ENCODE results near the gene URAD. TPM values are rescaled to one million over a fixed set of nuclear protein-coding genes. Genes with fewer than 3 reads are reported as not detected.

Gene URAD
- total RNA-seq, 4 donors from 2014 or later = not detected

DNA sequence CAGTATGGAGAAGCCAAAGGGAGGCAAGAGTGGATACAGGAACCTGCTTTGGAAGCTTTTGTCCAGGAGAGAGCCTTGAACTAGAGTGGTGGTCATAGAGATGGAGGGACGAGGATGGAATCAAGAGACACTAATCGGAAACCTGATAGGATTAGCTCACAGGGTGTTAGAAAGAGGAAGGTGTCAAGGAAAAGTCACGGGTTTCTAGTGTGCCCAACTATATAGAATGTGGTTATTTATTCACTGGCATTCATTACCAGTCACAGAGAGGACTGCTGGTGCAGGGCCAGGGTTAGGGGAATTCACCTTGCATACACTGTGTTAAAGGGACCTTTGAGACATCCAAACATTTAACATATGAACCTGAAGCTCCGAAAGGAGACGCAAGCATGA, 43.4 kb upstream of the URAD start:
- Histone ChIP-seq H3K4me1 (no peaks in the 10 kb centered on the region), H3K36me3 (no peaks in the 10 kb centered on the region), H3K27me3 (no peaks in the 10 kb centered on the region), H3K9me3 (no peaks in the 10 kb centered on the region), H3K27ac (no peak overlapping the region), H3K4me3 (no peak overlapping the region)
- intact Hi-C loops (cut with DNase I; ENCODE audit: low total_unique reads) = no loop called here
- TF ChIP-seq, protein P1, sequence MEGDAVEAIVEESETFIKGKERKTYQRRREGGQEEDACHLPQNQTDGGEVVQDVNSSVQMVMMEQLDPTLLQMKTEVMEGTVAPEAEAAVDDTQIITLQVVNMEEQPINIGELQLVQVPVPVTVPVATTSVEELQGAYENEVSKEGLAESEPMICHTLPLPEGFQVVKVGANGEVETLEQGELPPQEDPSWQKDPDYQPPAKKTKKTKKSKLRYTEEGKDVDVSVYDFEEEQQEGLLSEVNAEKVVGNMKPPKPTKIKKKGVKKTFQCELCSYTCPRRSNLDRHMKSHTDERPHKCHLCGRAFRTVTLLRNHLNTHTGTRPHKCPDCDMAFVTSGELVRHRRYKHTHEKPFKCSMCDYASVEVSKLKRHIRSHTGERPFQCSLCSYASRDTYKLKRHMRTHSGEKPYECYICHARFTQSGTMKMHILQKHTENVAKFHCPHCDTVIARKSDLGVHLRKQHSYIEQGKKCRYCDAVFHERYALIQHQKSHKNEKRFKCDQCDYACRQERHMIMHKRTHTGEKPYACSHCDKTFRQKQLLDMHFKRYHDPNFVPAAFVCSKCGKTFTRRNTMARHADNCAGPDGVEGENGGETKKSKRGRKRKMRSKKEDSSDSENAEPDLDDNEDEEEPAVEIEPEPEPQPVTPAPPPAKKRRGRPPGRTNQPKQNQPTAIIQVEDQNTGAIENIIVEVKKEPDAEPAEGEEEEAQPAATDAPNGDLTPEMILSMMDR (IDR thresholded peaks at IDR 0.05) = no peak
- TF ChIP-seq POLR2A (IDR thresholded peaks at IDR 0.05) = no peak
- no peak for DNase-seq

DNA sequence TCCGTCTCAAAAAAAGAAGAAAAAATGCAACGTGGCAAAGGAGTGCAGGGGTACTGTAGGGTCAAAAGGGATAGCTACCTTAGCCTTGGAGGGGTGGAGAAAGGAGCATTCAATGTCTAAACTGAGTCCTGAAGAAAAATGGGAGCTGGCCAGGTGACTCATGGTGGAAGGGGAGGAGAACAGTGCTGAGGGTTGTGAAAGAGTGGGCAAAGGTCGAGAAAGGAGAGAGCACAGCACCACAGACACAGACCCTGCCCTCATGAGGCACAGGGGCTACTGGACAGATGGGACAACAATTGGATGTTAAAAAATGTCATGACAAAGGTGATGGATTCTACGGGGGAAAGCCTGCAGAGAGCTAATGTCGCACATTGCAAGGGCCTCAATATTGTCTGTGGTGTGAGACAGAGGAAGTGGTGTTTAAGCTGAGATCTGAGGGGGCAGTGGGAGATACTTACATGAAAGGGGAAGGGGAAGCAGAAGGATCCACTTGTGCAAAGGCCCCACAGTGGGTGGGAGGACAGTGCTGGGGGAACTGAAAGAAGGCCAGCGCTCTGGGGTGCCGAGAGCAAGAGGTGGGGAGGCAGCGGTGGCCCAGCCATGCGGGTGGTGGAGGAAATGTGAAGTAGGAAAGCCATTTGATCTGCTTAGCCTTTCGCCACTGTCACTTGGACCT, 42.9 kb upstream of the URAD start:
- no peak for DNase-seq
- Histone ChIP-seq H3K9me3 (no peaks in the 10 kb centered on the region), H3K4me3 (no peak overlapping the region), H3K36me3 (no peaks in the 10 kb centered on the region), H3K27me3 (no peaks in the 10 kb centered on the region), H3K27ac (no peak overlapping the region), H3K4me1 (no peaks in the 10 kb centered on the region)
- no peak for TF ChIP-seq POLR2A (IDR thresholded peaks at IDR 0.05)
- TF ChIP-seq, protein P1 (IDR thresholded peaks at IDR 0.05) = no peak
- intact Hi-C loops (cut with DNase I; ENCODE audit: low total_unique reads) = no loop called here

DNA sequence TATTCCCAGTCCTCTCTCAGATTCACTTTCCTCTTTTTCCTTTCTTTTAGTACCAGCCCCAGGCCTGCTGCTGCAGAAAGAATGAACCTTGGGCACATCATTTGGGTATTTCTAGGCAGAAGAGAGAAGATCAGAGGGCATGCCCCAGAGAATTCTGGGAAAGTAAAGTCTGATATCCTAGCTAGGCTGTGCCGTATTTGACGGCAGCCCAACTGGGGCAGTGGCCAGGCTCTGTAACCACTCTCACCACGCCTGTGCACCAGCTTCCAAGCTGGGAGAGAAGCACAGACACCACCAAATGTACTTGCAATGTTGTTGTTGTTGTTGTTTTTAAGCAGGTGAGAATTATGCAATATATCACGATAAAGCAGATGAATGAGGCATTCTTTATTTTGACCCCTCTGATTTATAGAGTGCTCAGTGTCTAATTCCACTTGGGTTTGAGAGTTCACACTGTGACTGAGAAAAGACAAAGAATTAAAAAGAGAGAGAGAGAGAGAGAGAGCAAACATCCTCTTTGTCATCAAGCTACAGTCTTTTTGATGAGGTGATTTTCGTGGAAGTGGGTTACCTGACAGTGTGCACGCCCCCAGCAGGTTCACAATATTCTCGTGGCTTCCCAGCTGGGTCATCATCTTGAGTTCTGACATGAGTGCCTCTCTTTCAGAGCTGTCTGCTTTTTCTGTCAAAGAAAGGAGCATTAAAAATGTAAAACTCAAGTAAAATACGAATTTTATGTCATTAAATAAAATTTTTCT, 39.3 kb upstream of the URAD start:
- DNase-seq = no peak
- Histone ChIP-seq H3K4me1 (no peaks in the 10 kb centered on the region), H3K27me3 (peaks cover 0 to 4% of the 10 kb centered on the region in 2 donors), H3K36me3 (no peaks in the 10 kb centered on the region), H3K27ac (no peak overlapping the region), H3K4me3 (no peak overlapping the region), H3K9me3 (no peaks in the 10 kb centered on the region)
- TF ChIP-seq, protein P1 (IDR thresholded peaks at IDR 0.05) = no peak
- TF ChIP-seq POLR2A (IDR thresholded peaks at IDR 0.05) = no peak
- intact Hi-C loops (cut with DNase I; ENCODE audit: low total_unique reads) = no loop called here

DNA sequence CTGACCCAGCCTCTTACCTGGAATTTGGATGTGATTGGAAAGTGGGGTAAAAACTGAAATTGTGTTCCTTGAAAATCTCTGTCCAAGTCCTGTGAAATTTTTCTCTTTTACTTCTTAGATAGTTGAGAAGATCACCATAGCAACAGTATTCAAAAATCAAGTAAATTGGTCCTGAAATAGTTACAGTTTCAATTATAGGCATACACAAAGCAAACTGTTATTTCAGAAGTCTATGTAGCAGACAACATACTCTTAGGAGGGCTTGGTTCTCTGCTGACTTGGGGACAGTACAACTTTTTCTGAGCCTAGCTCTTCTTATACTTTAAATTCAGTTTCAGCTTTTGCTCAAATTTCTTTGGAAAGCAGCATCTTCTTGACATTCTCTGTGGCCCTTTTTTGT, 38.6 kb upstream of the URAD start:
- H3K27ac ChIP-seq = no peak overlapping the region
- intact Hi-C loops (cut with DNase I; ENCODE audit: low total_unique reads) = no loop called here
- H3K36me3 ChIP-seq = no peaks in the 10 kb centered on the region
- no peak for TF ChIP-seq POLR2A (IDR thresholded peaks at IDR 0.05)
- TF ChIP-seq, protein P1 (IDR thresholded peaks at IDR 0.05) = no peak
- peaks cover 0 to 4% of the 10 kb centered on the region in 2 donors for H3K27me3 ChIP-seq
- H3K4me1 ChIP-seq = no peaks in the 10 kb centered on the region
- no peaks in the 10 kb centered on the region for H3K9me3 ChIP-seq
- no peak overlapping the region for H3K4me3 ChIP-seq
- DNase-seq = no peak

DNA sequence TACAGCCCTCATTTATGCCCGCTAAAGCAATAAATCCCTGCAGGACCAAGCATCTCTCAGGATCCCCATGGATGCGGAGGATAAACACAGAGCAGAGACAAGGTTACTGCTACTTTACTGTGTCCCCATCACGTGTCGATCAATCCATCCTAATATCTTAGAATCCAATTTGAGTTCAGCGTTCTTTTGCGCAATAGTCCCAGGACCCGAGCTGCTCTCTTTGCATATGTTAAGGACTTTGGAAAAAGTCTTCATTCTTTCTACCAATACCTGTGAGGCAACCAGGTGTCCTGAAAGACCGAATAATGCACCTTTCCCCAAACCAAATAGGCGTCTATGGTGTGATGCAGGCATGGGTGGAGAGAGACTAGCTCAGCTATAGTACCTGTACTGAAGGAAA, 38.0 kb upstream of the URAD start:
- Histone ChIP-seq H3K27ac (no peak overlapping the region), H3K9me3 (no peaks in the 10 kb centered on the region), H3K27me3 (peaks cover 0 to 4% of the 10 kb centered on the region in 2 donors), H3K36me3 (no peaks in the 10 kb centered on the region), H3K4me3 (no peak overlapping the region), H3K4me1 (no peaks in the 10 kb centered on the region)
- intact Hi-C loops (cut with DNase I; ENCODE audit: low total_unique reads) = no loop called here
- TF ChIP-seq, protein P1 (IDR thresholded peaks at IDR 0.05) = no peak
- TF ChIP-seq POLR2A (IDR thresholded peaks at IDR 0.05) = no peak
- DNase-seq = no peak
